K562 (cell line): Measurements from ENCODE around the gene SMAD7. TPM values are rescaled to one million over a fixed set of nuclear protein-coding genes. Genes with fewer than 3 reads are reported as not detected.

ENCODE experiments used
- ARID1B ChIP-seq: fragments of 450-650 bp; IDR thresholded peaks from 2 replicates; pipeline ENCODE4 v1.6.1; 2016; ENCODE audit warnings: antibody characterized with exemption, mild to moderate bottlenecking, inconsistent platforms
- CBFA2T3 ChIP-seq: fragments of 450-650 bp; IDR thresholded peaks from 2 replicates; pipeline ENCODE4 v1.6.1; 2017
- FOXK1 ChIP-seq: sonication (generic); formaldehyde crosslinking; IDR thresholded peaks from 2 replicates; pipeline ENCODE4 v1.8.0; 2022; ENCODE audit warnings: missing genetic modification reagents, mild to moderate bottlenecking, borderline replicate concordance
- GABPA ChIP-seq: fragments of 200-800 bp; sonication (Bioruptor generic); conservative IDR thresholded peaks from 2 replicates; pipeline ENCODE4 v1.6.1; 2016; ENCODE audit warnings: low read depth, missing genetic modification characterization, missing compliant biosample characterization
- L3MBTL2 ChIP-seq: fragments of 450-650 bp; IDR thresholded peaks from 2 replicates; pipeline ENCODE4 v1.6.1; 2016; ENCODE audit warnings: mild to moderate bottlenecking, moderate library complexity
- NFIX ChIP-seq: fragments of 250-450 bp; sonication (Bioruptor Pico); IDR thresholded peaks from 2 replicates; pipeline ENCODE4 v1.4.0; 2020; ENCODE audit warnings: low read depth, mild to moderate bottlenecking, moderate library complexity
- POLR2AphosphoS2 ChIP-seq: IDR thresholded peaks from 2 replicates; pipeline ENCODE4 v1.6.1; 2012; ENCODE audit warnings: low read length, improper control_type of control experiment
- RBM39 ChIP-seq: fragments of 200-400 bp; formaldehyde crosslinking; optimal IDR thresholded peaks from 2 replicates; pipeline ENCODE3; 2018; ENCODE audit warnings: low read depth, low read length
- SLC30A9 ChIP-seq: fragments of 250-450 bp; sonication (Bioruptor Pico); IDR thresholded peaks from 2 replicates; pipeline ENCODE4 v1.8.0; 2022; ENCODE audit warnings: mild to moderate bottlenecking, moderate library complexity
- SRSF3 ChIP-seq: fragments of 200-400 bp; formaldehyde crosslinking; IDR thresholded peaks from 2 replicates; pipeline ENCODE4 v1.6.1; 2016; ENCODE audit warnings: mild to moderate bottlenecking, low read length, moderate library complexity; ENCODE audit not compliant: insufficient read depth
- TRIM24 ChIP-seq, 2 experiments: fragments of 450-650 bp; IDR thresholded peaks; 2 replicates each; pipeline ENCODE4 v1.6.1; 2016
- U2AF2 ChIP-seq: fragments of 200-400 bp; formaldehyde crosslinking; optimal IDR thresholded peaks from 2 replicates; pipeline ENCODE3; 2017; ENCODE audit warnings: low read depth, mild to moderate bottlenecking, low read length
- ZNF140 ChIP-seq: fragments of 250-450 bp; sonication (Bioruptor Pico); IDR thresholded peaks from 2 replicates; pipeline ENCODE4 v1.8.0; 2021; ENCODE audit warnings: moderate library complexity, mild to moderate bottlenecking, inconsistent platforms
- ZNF324 ChIP-seq: fragments of 250-450 bp; sonication (Bioruptor Pico); IDR thresholded peaks from 2 replicates; pipeline ENCODE4 v1.4.0; 2020; ENCODE audit warnings: mild to moderate bottlenecking
- polyA plus RNA-seq, 8 experiments: library from polyadenylated mRNA; depleted of rRNA in 4 of 8; stranded (reverse) in 5 of 8; unstranded in 3 of 8; fragments of >200 nt; fragmentation: Nextera tagmentation in 2 of 8; fragmentation: Illumina TruSeq in 1 of 8; extraction: Ambion mirVana in 2 of 8; extraction: Trizol in 1 of 8; gene quantifications; 2 replicates each; pipeline versions ENCODE4 v1.2.1 to v1.2.3, GENCODE V29; 2011 to 2014; ENCODE audit warnings: inconsistent platforms in 1 of 8, missing spikeins in 1 of 8
- total RNA-seq, 7 experiments: library from RNA; depleted of rRNA in 6 of 7; stranded (reverse); fragments of >200 nt in 6 of 7; fragmentation: Illumina TruSeq in 2 of 7; extraction: Trizol in 2 of 7; gene quantifications; 2 replicates each; pipeline versions ENCODE4 v1.2.1 to v1.2.3, GENCODE V29; 2011 to 2021; ENCODE audit warnings: low replicate concordance in 1 of 7
- TF ChIP-seq, protein P1 (sequence below): IDR thresholded peaks from 2 replicates; pipeline ENCODE4 v1.6.1; 2012; ENCODE audit warnings: low read depth, low read length, improper control_type of control experiment, borderline replicate concordance
- TF ChIP-seq, protein P2 (sequence below): IDR thresholded peaks from 2 replicates; pipeline ENCODE4 v1.6.1; 2011; ENCODE audit not compliant: insufficient read length; ENCODE audit errors: extremely low read depth
- TF ChIP-seq, protein P3 (sequence below): fragments of 150-350 bp; IDR thresholded peaks from 2 replicates; pipeline ENCODE4 v1.6.1; 2014; ENCODE audit warnings: low read depth, mild to moderate bottlenecking, low read length, borderline replicate concordance
- TF ChIP-seq, protein P4 (sequence below): fragments of 250-450 bp; sonication (Bioruptor Pico); IDR thresholded peaks from 2 replicates; pipeline ENCODE4 v1.6.1; 2021; ENCODE audit warnings: mild to moderate bottlenecking
- TF ChIP-seq, protein P5 (sequence below), 2 experiments: fragments of 450-650 bp in 1 of 2; sonication (generic) in 1 of 2; formaldehyde crosslinking in 1 of 2; IDR thresholded peaks in 1 of 2; conservative IDR thresholded peaks in 1 of 2; 2 replicates each; pipeline versions ENCODE4 v1.6.1 to v1.8.1; 2016 to 2023; ENCODE audit warnings: mild to moderate bottlenecking in 2 of 2, moderate library complexity in 2 of 2, inconsistent platforms in 1 of 2, missing genetic modification reagents in 1 of 2

Gene SMAD7
- total and polyA plus RNA-seq, 9 of the 15 experiments (the other 6 are each of a cell fraction or from before 2014, with no cell fraction given) = 0.13 to 3.0 (median 1.6) TPM

DNA sequence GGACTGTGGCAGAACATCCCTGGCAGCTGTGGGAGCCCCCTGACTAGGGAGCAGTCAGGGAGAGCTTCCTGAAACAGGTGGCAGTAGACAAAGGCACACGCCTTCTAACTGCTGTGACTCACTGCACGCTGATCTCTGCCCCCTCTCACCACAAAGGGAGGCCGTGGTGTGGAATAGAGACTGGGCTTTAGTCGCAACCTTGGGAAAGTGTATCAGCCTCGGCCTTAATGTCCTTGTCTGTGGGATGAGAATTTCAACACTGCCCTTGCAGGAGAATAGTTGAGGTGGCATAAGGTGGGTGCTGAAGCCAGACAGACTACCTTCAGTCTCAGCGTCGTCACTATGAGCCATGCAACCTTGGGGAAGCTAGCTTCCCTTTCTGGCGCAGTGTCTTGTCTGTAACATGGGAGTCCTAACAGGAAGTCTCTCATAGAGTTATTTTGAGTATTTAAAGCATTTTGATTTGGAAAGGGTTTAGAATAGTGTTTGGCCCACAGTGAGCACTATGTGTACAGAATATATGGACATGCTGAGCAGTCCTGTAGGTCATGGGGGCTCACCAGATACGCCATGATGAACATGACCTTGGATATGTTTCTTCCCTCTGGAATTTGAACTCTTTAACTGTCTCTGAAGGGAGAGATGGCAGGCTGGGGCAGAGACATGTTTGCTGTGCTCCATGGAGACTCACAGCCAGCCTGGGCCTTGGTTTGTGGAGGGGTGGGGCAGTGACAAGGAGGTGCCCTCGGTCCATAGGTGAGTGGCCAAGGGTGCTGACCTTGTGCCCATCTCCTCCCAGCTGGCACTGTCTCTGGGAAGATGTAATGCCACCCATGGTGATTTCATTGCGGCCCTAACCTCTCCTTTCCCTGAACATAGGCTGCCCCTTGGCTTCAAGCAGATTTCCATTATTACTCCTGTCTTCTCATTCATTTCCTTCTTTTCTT, 29.5 kb upstream of the SMAD7 start (continued):
- TF ChIP-seq, protein P1, sequence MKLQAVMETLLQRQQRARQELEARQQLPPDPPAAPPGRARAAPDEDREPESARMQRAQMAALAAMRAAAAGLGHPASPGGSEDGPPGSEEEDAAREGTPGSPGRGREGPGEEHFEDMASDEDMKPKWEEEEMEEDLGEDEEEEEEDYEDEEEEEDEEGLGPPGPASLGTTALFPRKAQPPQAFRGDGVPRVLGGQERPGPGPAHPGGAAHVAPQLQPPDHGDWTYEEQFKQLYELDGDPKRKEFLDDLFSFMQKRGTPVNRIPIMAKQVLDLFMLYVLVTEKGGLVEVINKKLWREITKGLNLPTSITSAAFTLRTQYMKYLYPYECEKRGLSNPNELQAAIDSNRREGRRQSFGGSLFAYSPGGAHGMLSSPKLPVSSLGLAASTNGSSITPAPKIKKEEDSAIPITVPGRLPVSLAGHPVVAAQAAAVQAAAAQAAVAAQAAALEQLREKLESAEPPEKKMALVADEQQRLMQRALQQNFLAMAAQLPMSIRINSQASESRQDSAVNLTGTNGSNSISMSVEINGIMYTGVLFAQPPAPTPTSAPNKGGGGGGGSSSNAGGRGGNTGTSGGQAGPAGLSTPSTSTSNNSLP = no peak
- TF ChIP-seq CBFA2T3 = 0 out of 2 replicates have a peak, but pooled peaks have one; percentile 6
- no peak for TF ChIP-seq FOXK1
- TF ChIP-seq, protein P2, sequence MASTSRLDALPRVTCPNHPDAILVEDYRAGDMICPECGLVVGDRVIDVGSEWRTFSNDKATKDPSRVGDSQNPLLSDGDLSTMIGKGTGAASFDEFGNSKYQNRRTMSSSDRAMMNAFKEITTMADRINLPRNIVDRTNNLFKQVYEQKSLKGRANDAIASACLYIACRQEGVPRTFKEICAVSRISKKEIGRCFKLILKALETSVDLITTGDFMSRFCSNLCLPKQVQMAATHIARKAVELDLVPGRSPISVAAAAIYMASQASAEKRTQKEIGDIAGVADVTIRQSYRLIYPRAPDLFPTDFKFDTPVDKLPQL = no peak
- no peak for TF ChIP-seq ZNF140 (CRISPR knock-in tag)
- TF ChIP-seq POLR2AphosphoS2 = no peak
- TF ChIP-seq, protein P3, sequence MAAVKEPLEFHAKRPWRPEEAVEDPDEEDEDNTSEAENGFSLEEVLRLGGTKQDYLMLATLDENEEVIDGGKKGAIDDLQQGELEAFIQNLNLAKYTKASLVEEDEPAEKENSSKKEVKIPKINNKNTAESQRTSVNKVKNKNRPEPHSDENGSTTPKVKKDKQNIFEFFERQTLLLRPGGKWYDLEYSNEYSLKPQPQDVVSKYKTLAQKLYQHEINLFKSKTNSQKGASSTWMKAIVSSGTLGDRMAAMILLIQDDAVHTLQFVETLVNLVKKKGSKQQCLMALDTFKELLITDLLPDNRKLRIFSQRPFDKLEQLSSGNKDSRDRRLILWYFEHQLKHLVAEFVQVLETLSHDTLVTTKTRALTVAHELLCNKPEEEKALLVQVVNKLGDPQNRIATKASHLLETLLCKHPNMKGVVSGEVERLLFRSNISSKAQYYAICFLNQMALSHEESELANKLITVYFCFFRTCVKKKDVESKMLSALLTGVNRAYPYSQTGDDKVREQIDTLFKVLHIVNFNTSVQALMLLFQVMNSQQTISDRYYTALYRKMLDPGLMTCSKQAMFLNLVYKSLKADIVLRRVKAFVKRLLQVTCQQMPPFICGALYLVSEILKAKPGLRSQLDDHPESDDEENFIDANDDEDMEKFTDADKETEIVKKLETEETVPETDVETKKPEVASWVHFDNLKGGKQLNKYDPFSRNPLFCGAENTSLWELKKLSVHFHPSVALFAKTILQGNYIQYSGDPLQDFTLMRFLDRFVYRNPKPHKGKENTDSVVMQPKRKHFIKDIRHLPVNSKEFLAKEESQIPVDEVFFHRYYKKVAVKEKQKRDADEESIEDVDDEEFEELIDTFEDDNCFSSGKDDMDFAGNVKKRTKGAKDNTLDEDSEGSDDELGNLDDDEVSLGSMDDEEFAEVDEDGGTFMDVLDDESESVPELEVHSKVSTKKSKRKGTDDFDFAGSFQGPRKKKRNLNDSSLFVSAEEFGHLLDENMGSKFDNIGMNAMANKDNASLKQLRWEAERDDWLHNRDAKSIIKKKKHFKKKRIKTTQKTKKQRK = no peak
- TF ChIP-seq U2AF2 = no peak
- no peak for TF ChIP-seq ZNF324 (CRISPR knock-in tag)
- TF ChIP-seq, protein P4, sequence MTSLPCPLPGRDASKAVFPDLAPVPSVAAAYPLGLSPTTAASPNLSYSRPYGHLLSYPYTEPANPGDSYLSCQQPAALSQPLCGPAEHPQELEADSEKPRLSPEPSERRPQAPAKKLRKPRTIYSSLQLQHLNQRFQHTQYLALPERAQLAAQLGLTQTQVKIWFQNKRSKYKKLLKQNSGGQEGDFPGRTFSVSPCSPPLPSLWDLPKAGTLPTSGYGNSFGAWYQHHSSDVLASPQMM (CRISPR knock-in tag) = no peak
- TF ChIP-seq L3MBTL2 = peak; percentile 31; the same call in 1 of the 2 replicates
- TF ChIP-seq TRIM24 (IDR thresholded peaks at IDR 0.05) = no peak
- TF ChIP-seq NFIX (CRISPR knock-in tag) = no peak
- no peak for TF ChIP-seq RBM39
- TF ChIP-seq, protein P5, sequence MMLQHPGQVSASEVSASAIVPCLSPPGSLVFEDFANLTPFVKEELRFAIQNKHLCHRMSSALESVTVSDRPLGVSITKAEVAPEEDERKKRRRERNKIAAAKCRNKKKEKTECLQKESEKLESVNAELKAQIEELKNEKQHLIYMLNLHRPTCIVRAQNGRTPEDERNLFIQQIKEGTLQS (IDR thresholded peaks at IDR 0.05) = peak; percentile 41; the same call in 1 of the 2 replicates
- TF ChIP-seq, protein P5 (CRISPR knock-in tag; conservative IDR thresholded peaks at IDR 0.05) = no peak
- TF ChIP-seq SLC30A9 (CRISPR knock-in tag) = no peak
- TF ChIP-seq ARID1B = 0 out of 2 replicates have a peak, but pooled peaks have one; percentile 19
- no peak for TF ChIP-seq SRSF3
- no peak for TF ChIP-seq GABPA (tag)
